Measurements from ENCODE around the gene MEF2D. TPM values are rescaled to one million over a fixed set of nuclear protein-coding genes. Genes with fewer than 3 reads are reported as not detected.

The MEF2D gene
- 37.4 to 40.9 TPM (median 37.8 TPM) in 3 replicates for total RNA-seq

DNA sequence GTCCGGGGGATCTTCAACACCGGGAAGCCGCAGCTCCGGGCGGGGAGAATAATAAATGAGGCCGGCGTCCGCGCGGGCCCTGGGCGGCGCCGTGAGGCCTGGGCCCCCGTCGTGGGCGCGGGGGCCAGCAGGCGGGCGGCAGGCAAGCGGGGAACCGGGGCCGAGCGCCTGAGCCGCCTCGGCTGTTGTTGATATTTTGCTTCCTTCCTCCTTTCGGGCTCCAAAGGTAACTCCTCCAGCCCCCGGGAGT lies at the start of gene MEF2D:
MEF2D (minus strand) TSS at position 233 of the 250 bp plus-strand sequence. CDS start 17,483 bp downstream, outside the sequence.
- peak within 1 kb of the TSS; percentile 87 for H3K4me3 Mint-ChIP-seq
- H3K4me1 Mint-ChIP-seq, result peaks cover 73% of the 10 kb centered on the region
- H3K27ac Mint-ChIP-seq, result peak within 1 kb of the TSS; percentile 99
- H3K9me3 Mint-ChIP-seq, result no peaks in the 10 kb centered on the region
- H3K36me3 Mint-ChIP-seq, result no peaks in the 10 kb centered on the region
- DNase-seq (ENCODE audit: low spot score in 2 of 2, unreplicated experiment in 2 of 2), result no peak
- TF ChIP-seq, protein P1, sequence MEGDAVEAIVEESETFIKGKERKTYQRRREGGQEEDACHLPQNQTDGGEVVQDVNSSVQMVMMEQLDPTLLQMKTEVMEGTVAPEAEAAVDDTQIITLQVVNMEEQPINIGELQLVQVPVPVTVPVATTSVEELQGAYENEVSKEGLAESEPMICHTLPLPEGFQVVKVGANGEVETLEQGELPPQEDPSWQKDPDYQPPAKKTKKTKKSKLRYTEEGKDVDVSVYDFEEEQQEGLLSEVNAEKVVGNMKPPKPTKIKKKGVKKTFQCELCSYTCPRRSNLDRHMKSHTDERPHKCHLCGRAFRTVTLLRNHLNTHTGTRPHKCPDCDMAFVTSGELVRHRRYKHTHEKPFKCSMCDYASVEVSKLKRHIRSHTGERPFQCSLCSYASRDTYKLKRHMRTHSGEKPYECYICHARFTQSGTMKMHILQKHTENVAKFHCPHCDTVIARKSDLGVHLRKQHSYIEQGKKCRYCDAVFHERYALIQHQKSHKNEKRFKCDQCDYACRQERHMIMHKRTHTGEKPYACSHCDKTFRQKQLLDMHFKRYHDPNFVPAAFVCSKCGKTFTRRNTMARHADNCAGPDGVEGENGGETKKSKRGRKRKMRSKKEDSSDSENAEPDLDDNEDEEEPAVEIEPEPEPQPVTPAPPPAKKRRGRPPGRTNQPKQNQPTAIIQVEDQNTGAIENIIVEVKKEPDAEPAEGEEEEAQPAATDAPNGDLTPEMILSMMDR (IDR thresholded peaks at IDR 0.05; ENCODE audit: unreplicated experiment), result no peak
- H3K27me3 Mint-ChIP-seq (ENCODE audit: low read depth), result no peaks in the 10 kb centered on the region

DNA sequence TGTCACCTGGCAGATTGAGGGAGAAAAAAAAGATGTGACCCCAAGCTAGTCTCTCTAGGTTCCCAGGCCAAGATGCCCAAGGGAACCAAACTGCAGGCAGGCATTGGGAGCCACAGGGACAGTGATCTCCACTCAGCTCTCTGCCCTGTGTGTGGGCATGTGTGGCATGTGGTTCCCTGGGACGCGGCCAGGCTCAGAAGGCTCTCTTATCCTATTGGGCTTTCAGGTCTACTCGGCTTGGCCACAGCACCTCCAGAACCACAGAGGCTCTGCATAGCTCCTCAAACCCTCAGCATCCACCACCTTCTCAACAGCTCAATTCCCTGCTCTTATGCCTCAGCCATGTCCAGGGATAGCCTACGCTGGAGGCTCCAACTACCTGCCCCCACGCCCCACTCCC lies 49.8 kb upstream of the MEF2D start:
- no peaks in the 10 kb centered on the region for H3K9me3 Mint-ChIP-seq
- H3K27ac Mint-ChIP-seq, result no peak overlapping the region
- H3K4me3 Mint-ChIP-seq, result no peak overlapping the region
- H3K36me3 Mint-ChIP-seq, result peaks cover 5% of the 10 kb centered on the region
- no peak for DNase-seq (ENCODE audit: low spot score in 2 of 2, unreplicated experiment in 2 of 2)
- H3K4me1 Mint-ChIP-seq, result no peaks in the 10 kb centered on the region
- TF ChIP-seq, protein P1 (IDR thresholded peaks at IDR 0.05; ENCODE audit: unreplicated experiment), result no peak
- H3K27me3 Mint-ChIP-seq (ENCODE audit: low read depth), result no peaks in the 10 kb centered on the region

DNA sequence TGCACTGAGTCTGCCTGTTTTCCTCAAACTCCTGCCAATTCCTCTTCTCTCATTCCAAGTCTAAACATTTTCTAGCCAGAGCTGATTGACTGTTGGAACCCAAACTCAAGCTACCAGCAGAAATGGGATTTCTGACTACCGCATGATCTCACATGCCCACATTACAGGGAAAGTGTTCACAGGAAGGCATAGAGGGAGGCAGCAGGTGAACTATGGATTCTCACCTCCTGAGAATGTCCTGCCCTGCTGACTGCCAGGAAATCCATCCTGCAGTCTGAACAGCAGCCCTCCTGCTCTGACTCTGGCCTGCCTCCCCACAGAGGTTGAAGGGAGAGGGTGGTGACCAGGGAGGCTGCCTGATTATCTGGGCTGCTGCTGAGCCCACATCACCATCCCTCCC lies 49.3 kb upstream of the MEF2D start:
- H3K27ac Mint-ChIP-seq, result no peak overlapping the region
- no peak for DNase-seq (ENCODE audit: low spot score in 2 of 2, unreplicated experiment in 2 of 2)
- no peaks in the 10 kb centered on the region for H3K9me3 Mint-ChIP-seq
- H3K4me3 Mint-ChIP-seq, result no peak overlapping the region
- TF ChIP-seq, protein P1 (IDR thresholded peaks at IDR 0.05; ENCODE audit: unreplicated experiment), result no peak
- peaks cover 5% of the 10 kb centered on the region for H3K36me3 Mint-ChIP-seq
- H3K27me3 Mint-ChIP-seq (ENCODE audit: low read depth), result no peaks in the 10 kb centered on the region
- H3K4me1 Mint-ChIP-seq, result no peaks in the 10 kb centered on the region

DNA sequence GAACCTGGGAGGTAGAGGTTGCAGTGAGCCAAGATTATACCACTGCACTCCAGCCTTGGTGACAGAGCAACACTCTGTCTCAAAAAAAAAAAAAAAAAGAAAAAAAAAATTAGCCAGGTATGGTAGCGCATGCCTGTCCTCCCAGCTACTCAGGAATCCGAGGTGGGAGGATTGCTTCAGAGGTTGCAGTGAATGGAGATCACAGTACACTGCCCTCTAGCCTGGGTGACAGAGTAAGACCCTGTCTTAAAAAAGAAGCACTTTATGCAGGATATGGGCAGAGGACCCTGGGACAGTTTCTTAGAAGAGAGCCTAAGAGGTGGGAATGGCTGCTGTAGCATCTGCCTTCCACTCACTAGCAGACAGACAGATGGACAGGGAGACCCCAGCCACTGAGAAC lies 48.8 kb upstream of the MEF2D start:
- Mint-ChIP-seq H3K4me1 (no peaks in the 10 kb centered on the region), H3K27me3 (ENCODE audit: low read depth) (no peaks in the 10 kb centered on the region), H3K9me3 (no peaks in the 10 kb centered on the region), H3K27ac (no peak overlapping the region), H3K36me3 (peaks cover 4% of the 10 kb centered on the region), H3K4me3 (no peak overlapping the region)
- no peak for DNase-seq (ENCODE audit: low spot score in 2 of 2, unreplicated experiment in 2 of 2)
- TF ChIP-seq, protein P1 (IDR thresholded peaks at IDR 0.05; ENCODE audit: unreplicated experiment), result no peak

DNA sequence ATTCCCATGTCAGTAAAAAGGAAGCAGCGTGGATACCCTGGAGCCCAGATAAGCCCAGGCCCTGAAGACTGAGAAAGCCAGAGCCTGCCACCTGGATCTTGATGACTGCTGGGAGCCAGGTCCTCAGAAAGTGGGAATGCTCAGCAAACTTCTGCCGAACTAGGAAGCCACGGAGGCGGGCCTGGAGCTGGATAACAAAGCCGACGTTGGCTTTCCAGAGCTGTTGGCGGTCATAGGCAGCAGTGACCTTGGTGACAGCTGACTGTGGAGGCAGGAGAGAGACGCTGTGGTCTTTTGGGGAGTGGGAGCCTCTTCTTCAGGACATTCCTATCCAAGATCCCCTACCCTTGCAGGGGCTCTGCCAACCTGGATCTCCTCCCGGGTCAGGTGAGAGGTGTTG lies 47.4 kb upstream of the MEF2D start:
- H3K27me3 Mint-ChIP-seq (ENCODE audit: low read depth), result no peaks in the 10 kb centered on the region
- TF ChIP-seq, protein P1 (IDR thresholded peaks at IDR 0.05; ENCODE audit: unreplicated experiment), result no peak
- H3K27ac Mint-ChIP-seq, result no peak overlapping the region
- H3K36me3 Mint-ChIP-seq, result peaks cover 2% of the 10 kb centered on the region
- peaks cover 5% of the 10 kb centered on the region for H3K4me1 Mint-ChIP-seq
- no peak for DNase-seq (ENCODE audit: low spot score in 2 of 2, unreplicated experiment in 2 of 2)
- H3K4me3 Mint-ChIP-seq, result no peak overlapping the region
- H3K9me3 Mint-ChIP-seq, result no peaks in the 10 kb centered on the region

DNA sequence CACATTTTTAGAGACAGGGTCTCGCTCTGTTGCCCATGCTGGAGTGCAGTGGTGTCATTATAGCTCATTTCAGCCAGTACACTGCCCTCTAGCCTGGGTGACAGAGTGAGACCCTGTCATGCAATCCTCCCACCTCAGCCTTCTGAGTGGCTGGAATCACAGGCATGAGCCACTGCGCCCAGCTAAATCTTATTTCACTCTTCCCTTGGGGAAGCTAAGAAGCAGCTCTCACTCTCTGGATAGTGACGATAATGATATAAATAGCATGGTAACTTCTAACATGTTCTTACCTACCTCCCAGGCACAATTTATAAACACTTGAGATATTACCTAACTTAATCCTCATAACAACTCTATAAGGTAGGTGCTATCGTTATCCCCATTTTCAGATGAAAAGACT lies 46.9 kb upstream of the MEF2D start:
- Mint-ChIP-seq H3K4me3 (no peak overlapping the region), H3K4me1 (peaks cover 7% of the 10 kb centered on the region), H3K36me3 (peaks cover 2% of the 10 kb centered on the region), H3K27me3 (ENCODE audit: low read depth) (no peaks in the 10 kb centered on the region), H3K9me3 (no peaks in the 10 kb centered on the region), H3K27ac (no peak overlapping the region)
- DNase-seq (ENCODE audit: low spot score in 2 of 2, unreplicated experiment in 2 of 2), result no peak
- TF ChIP-seq, protein P1 (IDR thresholded peaks at IDR 0.05; ENCODE audit: unreplicated experiment), result no peak

All from mesothelial cell of epicardium (in vitro differentiated cells).